Thoracic aorta (tissue), 2 donors: Measurements from ENCODE around the gene DHX35. TPM values are rescaled to one million over a fixed set of nuclear protein-coding genes. Genes with fewer than 3 reads are reported as not detected.

Experiments
- ATAC-seq: fragments of 150-250 bp; one replicate; pipeline ENCODE4 v1.8.0; 2017; ENCODE audit warnings: low read depth; ENCODE audit not compliant: insufficient number of reproducible peaks, low FRiP score
- DNase-seq: peaks from one replicate; pipeline ENCODE4 v3.0.0-alpha.2; 2020; ENCODE audit warnings: low spot score
- H3K27ac ChIP-seq, 2 donors: fragments of 200-600 bp; sonication (generic); 1 replicate in 1 of 2; 2 replicates in 1 of 2; pipeline ENCODE4 v1.5.1; 2016; ENCODE audit warnings: mild to moderate bottlenecking in 2 of 2, moderate library complexity in 2 of 2
- H3K27me3 ChIP-seq: fragments of 200-600 bp; sonication (generic); replicated peaks from 2 replicates; pipeline ENCODE4 v1.6.0; 2016; ENCODE audit warnings: mild to moderate bottlenecking; ENCODE audit not compliant: insufficient read depth
- H3K36me3 ChIP-seq: fragments of 200-600 bp; sonication (generic); one replicate; pipeline ENCODE4 v1.5.1; 2016
- H3K4me1 ChIP-seq, 2 donors: fragments of 200-600 bp; sonication (generic); 1 replicate in 1 of 2; 2 replicates in 1 of 2; pipeline versions ENCODE4 v1.5.1 to v1.6.0; 2016; ENCODE audit warnings: low read depth in 2 of 2, mild to moderate bottlenecking in 1 of 2; ENCODE audit not compliant: control insufficient read depth in 1 of 2
- H3K4me3 ChIP-seq: fragments of 200-600 bp; sonication (generic); 2 replicates; pipeline ENCODE4 v1.5.1; 2016; ENCODE audit warnings: mild to moderate bottlenecking
- H3K9me3 ChIP-seq: fragments of 200-600 bp; sonication (generic); 2 replicates; pipeline ENCODE4 v1.5.1; 2016
- total RNA-seq, 2 donors: library from RNA; depleted of rRNA; stranded (reverse); fragments of >200 nt; gene quantifications; one replicate each; pipeline versions ENCODE4 v1.1.0 to v1.2.3, GENCODE V29; 2016
- TF ChIP-seq, protein P1 (sequence below): fragments of 200-600 bp; sonication (generic); IDR thresholded peaks from one replicate; pipeline ENCODE4 v1.5.1; 2019; ENCODE audit warnings: antibody characterized with exemption

The DHX35 gene
- total RNA-seq, 2 donors from 2014 or later, result 17.9 to 23.8 TPM

DNA sequence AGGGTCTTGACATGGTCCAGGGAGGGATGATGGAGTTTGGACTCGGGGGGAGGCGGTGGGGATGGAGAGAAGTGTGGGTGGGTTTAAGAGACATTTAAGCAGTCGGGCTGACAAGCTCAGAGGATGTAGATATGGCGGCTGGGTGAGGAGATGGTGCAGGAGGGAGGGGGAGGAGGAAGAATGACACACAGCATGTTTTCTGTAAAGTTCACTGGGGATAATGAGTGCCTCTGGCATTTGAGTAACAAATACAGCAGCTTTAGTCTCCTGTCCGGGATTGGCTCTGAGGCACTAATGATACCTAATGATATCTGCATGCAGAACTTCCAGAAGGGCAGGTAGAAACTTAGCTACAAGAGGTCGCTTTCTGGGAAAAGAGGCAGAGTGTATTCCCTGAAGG lies 107.8 kb downstream of the DHX35 start:
- ATAC-seq (no peak), DNase-seq (no peak)
- no peaks in the 10 kb centered on the region for H3K9me3 ChIP-seq
- no peak overlapping the region for H3K27ac ChIP-seq
- H3K36me3 ChIP-seq, result no peaks in the 10 kb centered on the region
- TF ChIP-seq, protein P1, sequence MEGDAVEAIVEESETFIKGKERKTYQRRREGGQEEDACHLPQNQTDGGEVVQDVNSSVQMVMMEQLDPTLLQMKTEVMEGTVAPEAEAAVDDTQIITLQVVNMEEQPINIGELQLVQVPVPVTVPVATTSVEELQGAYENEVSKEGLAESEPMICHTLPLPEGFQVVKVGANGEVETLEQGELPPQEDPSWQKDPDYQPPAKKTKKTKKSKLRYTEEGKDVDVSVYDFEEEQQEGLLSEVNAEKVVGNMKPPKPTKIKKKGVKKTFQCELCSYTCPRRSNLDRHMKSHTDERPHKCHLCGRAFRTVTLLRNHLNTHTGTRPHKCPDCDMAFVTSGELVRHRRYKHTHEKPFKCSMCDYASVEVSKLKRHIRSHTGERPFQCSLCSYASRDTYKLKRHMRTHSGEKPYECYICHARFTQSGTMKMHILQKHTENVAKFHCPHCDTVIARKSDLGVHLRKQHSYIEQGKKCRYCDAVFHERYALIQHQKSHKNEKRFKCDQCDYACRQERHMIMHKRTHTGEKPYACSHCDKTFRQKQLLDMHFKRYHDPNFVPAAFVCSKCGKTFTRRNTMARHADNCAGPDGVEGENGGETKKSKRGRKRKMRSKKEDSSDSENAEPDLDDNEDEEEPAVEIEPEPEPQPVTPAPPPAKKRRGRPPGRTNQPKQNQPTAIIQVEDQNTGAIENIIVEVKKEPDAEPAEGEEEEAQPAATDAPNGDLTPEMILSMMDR, result no peak
- H3K4me1 ChIP-seq, result no peaks in the 10 kb centered on the region
- H3K4me3 ChIP-seq, result no peak overlapping the region
- H3K27me3 ChIP-seq, result no peaks in the 10 kb centered on the region

DNA sequence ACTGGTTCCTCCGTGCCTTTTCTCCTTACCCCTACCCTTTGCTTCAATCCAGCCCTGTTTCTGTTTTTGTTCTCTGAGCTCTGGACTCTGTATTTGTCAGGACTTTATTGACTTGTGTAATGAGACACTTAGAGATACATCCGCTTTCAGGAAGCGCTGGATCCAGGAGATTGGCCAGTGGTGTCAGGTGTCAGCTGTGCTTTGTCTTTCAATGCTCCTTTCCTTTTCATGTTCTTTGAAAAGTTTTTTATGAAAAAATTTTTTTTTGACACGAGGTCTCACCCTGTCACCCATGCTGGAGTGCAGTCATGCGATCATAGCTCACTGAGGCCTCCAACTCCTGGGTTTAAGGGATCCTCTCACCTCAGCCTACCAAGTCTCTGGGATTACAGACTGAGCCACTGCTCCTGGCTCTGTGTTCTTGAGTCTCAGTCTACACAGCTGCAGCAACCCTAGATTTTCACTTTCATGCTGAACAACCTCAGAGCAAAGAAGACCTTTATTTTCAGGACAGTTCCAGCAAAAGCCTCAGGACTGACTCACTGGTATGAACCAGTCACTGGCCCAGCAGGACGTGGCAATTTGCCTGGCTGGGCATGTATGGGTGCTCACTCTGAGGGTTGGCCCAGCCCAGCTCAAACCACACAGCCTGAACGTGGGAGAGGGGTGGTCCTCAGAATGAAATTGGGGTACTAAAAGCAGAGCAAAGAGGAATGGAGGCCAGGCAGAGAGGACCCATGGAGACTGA lies 108.5 kb downstream of the DHX35 start:
- no peaks in the 10 kb centered on the region for H3K27me3 ChIP-seq

DNA sequence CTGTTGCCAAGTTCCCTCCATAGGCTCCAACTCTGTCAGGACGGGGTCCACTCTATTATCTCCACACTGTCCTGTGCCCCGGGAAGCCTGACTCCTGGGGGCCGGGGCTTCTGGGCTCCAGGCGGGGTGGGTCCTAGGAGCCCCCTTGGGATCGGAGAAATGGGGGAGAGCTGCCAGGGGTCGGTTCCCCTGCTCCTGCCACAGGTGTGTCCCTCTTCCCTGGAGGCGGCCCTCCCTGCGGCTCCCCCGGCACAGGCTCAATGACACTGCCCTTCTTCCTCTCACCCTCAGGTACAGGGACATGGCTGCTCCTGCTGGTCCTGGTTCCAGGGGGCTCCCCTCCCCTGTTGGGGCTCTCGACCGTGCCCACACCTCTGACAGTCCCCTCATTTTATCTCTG lies 110.0 kb downstream of the DHX35 start:
- no peaks in the 10 kb centered on the region for H3K9me3 ChIP-seq
- no peaks in the 10 kb centered on the region for H3K4me1 ChIP-seq
- H3K36me3 ChIP-seq, result no peaks in the 10 kb centered on the region
- H3K27me3 ChIP-seq, result no peaks in the 10 kb centered on the region
- TF ChIP-seq, protein P1, result no peak
- no peak for ATAC-seq
- no peak overlapping the region for H3K27ac ChIP-seq
- no peak overlapping the region for H3K4me3 ChIP-seq
- DNase-seq, result no peak

More for the DNA sequence above, 108.5 kb downstream of the DHX35 start:
- TF ChIP-seq, protein P1, result no peak
- no peaks in the 10 kb centered on the region for H3K36me3 ChIP-seq
- no peaks in the 10 kb centered on the region for H3K9me3 ChIP-seq
- no peaks in the 10 kb centered on the region for H3K4me1 ChIP-seq
- ATAC-seq (no peak), DNase-seq (no peak)
- no peak overlapping the region for H3K4me3 ChIP-seq
- H3K27ac ChIP-seq, result no peak overlapping the region

DNA sequence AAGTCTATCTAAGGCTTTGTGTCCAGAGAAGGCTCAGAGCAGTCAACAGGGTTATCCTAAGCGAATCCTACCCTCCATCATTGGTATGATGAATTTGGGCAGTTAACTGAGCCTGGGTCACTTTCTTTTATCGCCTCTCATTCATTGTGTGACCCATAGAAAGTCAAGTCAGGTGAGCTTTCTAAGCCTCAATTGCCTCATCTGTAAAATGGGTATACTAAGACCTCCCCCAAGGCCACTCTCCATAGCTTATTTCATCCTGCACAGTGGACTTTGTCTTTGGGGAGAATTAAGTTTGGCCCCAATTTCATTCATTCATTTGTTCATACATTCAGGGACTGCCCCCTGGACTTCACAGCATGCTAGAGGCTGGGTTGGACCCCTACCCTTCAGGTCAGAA lies 110.5 kb downstream of the DHX35 start:
- Histone ChIP-seq H3K4me3 (no peak overlapping the region), H3K27ac (no peak overlapping the region), H3K9me3 (no peaks in the 10 kb centered on the region), H3K36me3 (no peaks in the 10 kb centered on the region), H3K4me1 (no peaks in the 10 kb centered on the region), H3K27me3 (no peaks in the 10 kb centered on the region)
- DNase-seq (no peak), ATAC-seq (no peak)
- TF ChIP-seq, protein P1, result no peak

DNA sequence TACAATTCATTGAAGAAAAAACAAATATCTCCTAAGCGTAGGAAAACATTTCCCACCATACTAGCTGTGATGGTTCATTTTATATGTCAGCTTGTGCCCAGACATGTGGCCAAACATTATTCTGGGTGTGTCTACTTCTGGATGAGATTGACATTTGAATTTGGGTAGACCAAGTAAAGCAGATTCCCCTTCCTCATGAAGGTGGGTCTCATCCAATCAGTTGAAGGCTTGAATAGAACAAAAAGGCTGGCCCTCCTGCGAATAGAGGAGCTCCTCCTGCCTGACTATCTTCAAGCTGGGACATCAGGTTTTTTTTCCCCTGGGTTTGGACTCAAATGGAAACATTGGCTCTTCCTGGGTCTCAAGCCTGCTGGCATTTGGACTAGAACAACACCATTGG lies 113.6 kb downstream of the DHX35 start:
- Histone ChIP-seq H3K4me3 (no peak overlapping the region), H3K27me3 (no peaks in the 10 kb centered on the region), H3K27ac (no peak overlapping the region), H3K36me3 (no peaks in the 10 kb centered on the region), H3K4me1 (no peaks in the 10 kb centered on the region), H3K9me3 (no peaks in the 10 kb centered on the region)
- TF ChIP-seq, protein P1, result no peak
- no peak for ATAC-seq
- DNase-seq, result no peak
